ENCODE measurements around the gene SORCS3. TPM values are rescaled to one million over a fixed set of nuclear protein-coding genes. Genes with fewer than 3 reads are reported as not detected.

SORCS3 gene
- total and polyA plus RNA-seq, 2 of the 13 experiments (the other 11 are each of a cell fraction or from before 2014, with no cell fraction given): 0.07 TPM; not detected in 1

- no peak for TF ChIP-seq ZNF235 (CRISPR knock-in tag; IDR thresholded peaks at IDR 0.05; ENCODE audit: borderline replicate concordance)
Observed at GRCh38 chr10:104807581-104808310, 166.7 kb downstream of the SORCS3 start (continued).

DNA sequence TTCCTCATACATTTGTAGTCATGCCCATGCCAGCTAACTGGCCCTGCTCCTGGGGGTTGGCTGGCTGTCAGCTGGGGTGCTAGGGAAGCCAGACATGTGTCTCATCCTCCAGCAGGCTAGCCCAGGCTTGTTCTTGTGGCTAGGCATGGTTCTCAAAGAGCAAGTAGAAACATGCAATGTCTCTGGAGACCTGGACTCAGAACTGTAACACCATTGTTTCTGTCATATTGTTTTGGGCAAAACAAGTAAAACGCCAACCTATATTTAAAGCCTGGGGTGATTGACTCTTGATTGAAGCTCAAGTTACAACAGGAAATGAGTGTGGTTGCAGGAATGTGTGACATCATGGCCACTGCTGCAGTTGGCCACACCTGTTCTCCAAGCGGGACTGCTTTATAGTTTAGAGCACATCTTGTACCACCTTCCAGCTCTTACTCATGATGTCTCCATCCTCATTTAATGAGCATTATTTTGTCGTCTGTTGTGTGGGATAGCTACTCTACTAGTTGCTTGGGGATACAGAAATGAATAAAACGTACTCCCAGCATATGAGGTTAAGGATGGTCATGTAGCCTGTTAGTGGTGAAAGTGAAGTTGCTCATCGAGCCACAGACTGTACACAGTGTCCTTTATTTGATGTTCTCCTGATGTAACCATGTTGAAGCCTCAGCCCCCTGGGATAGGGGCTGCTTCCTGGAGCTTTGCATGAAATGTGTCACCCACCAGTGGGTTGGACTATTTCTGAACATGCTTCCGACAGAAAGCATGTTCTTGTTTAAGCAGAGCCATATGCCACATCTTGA is 168.4 kb downstream of the SORCS3 start:
- ChIA-PET CTCF (ENCODE audit: low intra/inter-chr PET ratio, low total read pairs) (no interaction called here), POLR2A (no interaction called here)
- Histone ChIP-seq H3K27ac (ENCODE audit: extremely low read length, insufficient read depth, low read length) (no peak overlapping the region), H3K4me3 (replicated peaks in 1 of 3; ENCODE audit: insufficient read depth in 1 of 3, low read depth in 2 of 3, low read length in 3 of 3) (no peak overlapping the region), H3K27me3 (ENCODE audit: control insufficient read depth in 1 of 2, insufficient read depth in 2 of 2, low read length in 2 of 2) (no peaks in the 10 kb centered on the region; a peak in 1 of 5 replicates), H2AFZ (ENCODE audit: low read length) (no peak overlapping the region), H3K79me2 (ENCODE audit: insufficient read depth, low read length) (no peaks in the 10 kb centered on the region), H3K9ac (ENCODE audit: insufficient read depth, low read depth, low read length) (no peak overlapping the region), H3K9me3 (ENCODE audit: low read length) (no peaks in the 10 kb centered on the region), H4K20me1 (ENCODE audit: insufficient read depth, low read length) (no peaks in the 10 kb centered on the region), H3K4me2 (ENCODE audit: low read depth, low read length) (no peak overlapping the region), H3K36me3 (replicated peaks in 1 of 2; ENCODE audit: control insufficient read depth in 1 of 2, insufficient read depth in 2 of 2, low read length in 2 of 2) (no peaks in the 10 kb centered on the region), H3K4me1 (ENCODE audit: insufficient read depth, low read length) (no peaks in the 10 kb centered on the region)
- in situ Hi-C loops (cut with HindIII; ENCODE audit: extremely low pct_ligation_motif_present, low pct_unique_long_range_greater_than_20kb) (no loop called here), intact Hi-C loops (cut with micrococcal nuclease; ENCODE audit: unreplicated experiment) (no loop called here)
- ATAC-seq: no peak
- BruUV-seq (replicated peaks): no TSS peak
- WGBS (ENCODE audit: low lambda C conversion rate): 7% methylated on average over 6 of the region's 6 CpGs
- FAIRE-seq: no peak
- TF ChIP-seq ZNF782 (CRISPR knock-in tag; IDR thresholded peaks at IDR 0.05; ENCODE audit: borderline replicate concordance) (no peak), FOXA1 (IDR thresholded peaks at IDR 0.05) (no peak), FOXA1 (CRISPR knock-in tag; IDR thresholded peaks at IDR 0.05) (no peak), ZNF615 (CRISPR knock-in tag; IDR thresholded peaks at IDR 0.05; ENCODE audit: borderline replicate concordance) (no peak), RFX5 (IDR thresholded peaks at IDR 0.05; ENCODE audit: low read depth, low read length) (no peak), ZNF382 (CRISPR knock-in tag; IDR thresholded peaks at IDR 0.05; ENCODE audit: borderline replicate concordance) (no peak), AGO2 (optimal IDR thresholded peaks at IDR 0.05; ENCODE audit: low read depth, low read length) (no peak), KMT2B (CRISPR knock-in tag; IDR thresholded peaks at IDR 0.05) (no peak), CAMTA2 (CRISPR knock-in tag; IDR thresholded peaks at IDR 0.05; ENCODE audit: borderline replicate concordance) (no peak), AFF4 (CRISPR knock-in tag; IDR thresholded peaks at IDR 0.05) (no peak), IKZF1 (IDR thresholded peaks at IDR 0.05) (no peak), ZNF674 (CRISPR knock-in tag; IDR thresholded peaks at IDR 0.05; ENCODE audit: low read depth) (no peak), ZKSCAN1 (IDR thresholded peaks at IDR 0.05; ENCODE audit: low read length) (no peak), GTF2F1 (IDR thresholded peaks at IDR 0.05; ENCODE audit: low read length) (no peak), SIN3B (IDR thresholded peaks at IDR 0.05; ENCODE audit: low read length) (no peak)
- TF ChIP-seq, protein P1, sequence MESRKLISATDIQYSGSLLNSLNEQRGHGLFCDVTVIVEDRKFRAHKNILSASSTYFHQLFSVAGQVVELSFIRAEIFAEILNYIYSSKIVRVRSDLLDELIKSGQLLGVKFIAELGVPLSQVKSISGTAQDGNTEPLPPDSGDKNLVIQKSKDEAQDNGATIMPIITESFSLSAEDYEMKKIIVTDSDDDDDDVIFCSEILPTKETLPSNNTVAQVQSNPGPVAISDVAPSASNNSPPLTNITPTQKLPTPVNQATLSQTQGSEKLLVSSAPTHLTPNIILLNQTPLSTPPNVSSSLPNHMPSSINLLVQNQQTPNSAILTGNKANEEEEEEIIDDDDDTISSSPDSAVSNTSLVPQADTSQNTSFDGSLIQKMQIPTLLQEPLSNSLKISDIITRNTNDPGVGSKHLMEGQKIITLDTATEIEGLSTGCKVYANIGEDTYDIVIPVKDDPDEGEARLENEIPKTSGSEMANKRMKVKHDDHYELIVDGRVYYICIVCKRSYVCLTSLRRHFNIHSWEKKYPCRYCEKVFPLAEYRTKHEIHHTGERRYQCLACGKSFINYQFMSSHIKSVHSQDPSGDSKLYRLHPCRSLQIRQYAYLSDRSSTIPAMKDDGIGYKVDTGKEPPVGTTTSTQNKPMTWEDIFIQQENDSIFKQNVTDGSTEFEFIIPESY (CRISPR knock-in tag; IDR thresholded peaks at IDR 0.05): no peak
- peak; percentile 4 for DNase-seq (ENCODE audit: low spot score)

All from HepG2 (cell line).